Measurements from ENCODE around the gene TCTA. TPM values are rescaled to one million over a fixed set of nuclear protein-coding genes. Genes with fewer than 3 reads are reported as not detected.
A peak's percentile ranks its signal among the peaks of the same experiment; 100 is the strongest.

The TCTA gene
- total and polyA plus RNA-seq, 9 of the 15 experiments (the other 6 are each of a cell fraction or from before 2014, with no cell fraction given) = 4.0 to 15.4 (median 8.2) TPM

DNA sequence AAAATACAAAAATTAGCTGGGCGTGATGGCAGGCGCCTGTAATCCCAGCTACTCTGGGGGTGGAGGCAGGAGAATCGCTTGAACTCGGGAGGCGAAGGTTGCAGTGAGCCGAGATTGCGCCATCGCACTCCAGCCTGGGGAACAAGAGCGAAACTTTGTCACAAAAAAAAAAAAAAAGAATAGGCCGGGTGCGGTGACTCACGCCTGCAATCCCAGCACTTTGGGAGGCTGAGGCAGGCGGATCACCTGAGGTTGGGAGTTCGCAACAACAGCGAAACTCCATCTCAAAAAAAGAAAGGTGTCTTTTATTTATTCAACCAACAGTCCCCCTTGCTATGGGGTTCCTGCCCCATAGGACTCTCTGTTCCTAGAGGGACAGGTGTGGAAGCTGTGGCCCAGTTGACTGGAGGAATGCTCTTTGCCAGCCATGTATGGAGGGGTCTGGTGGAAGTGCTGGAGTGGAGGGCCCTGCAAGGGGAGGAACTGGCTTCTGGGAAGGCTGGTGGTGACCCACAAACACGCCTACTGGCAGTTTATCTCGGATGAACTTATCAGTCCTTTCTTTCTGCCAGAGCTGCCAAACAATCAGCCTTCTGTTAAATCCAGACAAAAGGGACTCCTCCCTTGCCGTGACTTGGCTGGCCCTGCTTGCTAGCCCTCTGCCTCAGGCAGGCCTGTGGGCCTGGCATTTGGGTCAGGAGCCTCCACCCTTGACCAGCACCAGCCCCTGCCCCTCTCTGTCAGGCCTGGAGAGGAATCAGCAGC lies 53.2 kb downstream of the TCTA start (continued):
- no peak for TF ChIP-seq MCM5 (IDR thresholded peaks at IDR 0.05; ENCODE audit: low read depth)
- TF ChIP-seq, protein P1, sequence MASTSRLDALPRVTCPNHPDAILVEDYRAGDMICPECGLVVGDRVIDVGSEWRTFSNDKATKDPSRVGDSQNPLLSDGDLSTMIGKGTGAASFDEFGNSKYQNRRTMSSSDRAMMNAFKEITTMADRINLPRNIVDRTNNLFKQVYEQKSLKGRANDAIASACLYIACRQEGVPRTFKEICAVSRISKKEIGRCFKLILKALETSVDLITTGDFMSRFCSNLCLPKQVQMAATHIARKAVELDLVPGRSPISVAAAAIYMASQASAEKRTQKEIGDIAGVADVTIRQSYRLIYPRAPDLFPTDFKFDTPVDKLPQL (IDR thresholded peaks at IDR 0.05; ENCODE audit: extremely low read depth, insufficient read length) = no peak
- TF ChIP-seq CBFA2T3 (IDR thresholded peaks at IDR 0.05) = peak; percentile 85
- TF ChIP-seq, protein P2, sequence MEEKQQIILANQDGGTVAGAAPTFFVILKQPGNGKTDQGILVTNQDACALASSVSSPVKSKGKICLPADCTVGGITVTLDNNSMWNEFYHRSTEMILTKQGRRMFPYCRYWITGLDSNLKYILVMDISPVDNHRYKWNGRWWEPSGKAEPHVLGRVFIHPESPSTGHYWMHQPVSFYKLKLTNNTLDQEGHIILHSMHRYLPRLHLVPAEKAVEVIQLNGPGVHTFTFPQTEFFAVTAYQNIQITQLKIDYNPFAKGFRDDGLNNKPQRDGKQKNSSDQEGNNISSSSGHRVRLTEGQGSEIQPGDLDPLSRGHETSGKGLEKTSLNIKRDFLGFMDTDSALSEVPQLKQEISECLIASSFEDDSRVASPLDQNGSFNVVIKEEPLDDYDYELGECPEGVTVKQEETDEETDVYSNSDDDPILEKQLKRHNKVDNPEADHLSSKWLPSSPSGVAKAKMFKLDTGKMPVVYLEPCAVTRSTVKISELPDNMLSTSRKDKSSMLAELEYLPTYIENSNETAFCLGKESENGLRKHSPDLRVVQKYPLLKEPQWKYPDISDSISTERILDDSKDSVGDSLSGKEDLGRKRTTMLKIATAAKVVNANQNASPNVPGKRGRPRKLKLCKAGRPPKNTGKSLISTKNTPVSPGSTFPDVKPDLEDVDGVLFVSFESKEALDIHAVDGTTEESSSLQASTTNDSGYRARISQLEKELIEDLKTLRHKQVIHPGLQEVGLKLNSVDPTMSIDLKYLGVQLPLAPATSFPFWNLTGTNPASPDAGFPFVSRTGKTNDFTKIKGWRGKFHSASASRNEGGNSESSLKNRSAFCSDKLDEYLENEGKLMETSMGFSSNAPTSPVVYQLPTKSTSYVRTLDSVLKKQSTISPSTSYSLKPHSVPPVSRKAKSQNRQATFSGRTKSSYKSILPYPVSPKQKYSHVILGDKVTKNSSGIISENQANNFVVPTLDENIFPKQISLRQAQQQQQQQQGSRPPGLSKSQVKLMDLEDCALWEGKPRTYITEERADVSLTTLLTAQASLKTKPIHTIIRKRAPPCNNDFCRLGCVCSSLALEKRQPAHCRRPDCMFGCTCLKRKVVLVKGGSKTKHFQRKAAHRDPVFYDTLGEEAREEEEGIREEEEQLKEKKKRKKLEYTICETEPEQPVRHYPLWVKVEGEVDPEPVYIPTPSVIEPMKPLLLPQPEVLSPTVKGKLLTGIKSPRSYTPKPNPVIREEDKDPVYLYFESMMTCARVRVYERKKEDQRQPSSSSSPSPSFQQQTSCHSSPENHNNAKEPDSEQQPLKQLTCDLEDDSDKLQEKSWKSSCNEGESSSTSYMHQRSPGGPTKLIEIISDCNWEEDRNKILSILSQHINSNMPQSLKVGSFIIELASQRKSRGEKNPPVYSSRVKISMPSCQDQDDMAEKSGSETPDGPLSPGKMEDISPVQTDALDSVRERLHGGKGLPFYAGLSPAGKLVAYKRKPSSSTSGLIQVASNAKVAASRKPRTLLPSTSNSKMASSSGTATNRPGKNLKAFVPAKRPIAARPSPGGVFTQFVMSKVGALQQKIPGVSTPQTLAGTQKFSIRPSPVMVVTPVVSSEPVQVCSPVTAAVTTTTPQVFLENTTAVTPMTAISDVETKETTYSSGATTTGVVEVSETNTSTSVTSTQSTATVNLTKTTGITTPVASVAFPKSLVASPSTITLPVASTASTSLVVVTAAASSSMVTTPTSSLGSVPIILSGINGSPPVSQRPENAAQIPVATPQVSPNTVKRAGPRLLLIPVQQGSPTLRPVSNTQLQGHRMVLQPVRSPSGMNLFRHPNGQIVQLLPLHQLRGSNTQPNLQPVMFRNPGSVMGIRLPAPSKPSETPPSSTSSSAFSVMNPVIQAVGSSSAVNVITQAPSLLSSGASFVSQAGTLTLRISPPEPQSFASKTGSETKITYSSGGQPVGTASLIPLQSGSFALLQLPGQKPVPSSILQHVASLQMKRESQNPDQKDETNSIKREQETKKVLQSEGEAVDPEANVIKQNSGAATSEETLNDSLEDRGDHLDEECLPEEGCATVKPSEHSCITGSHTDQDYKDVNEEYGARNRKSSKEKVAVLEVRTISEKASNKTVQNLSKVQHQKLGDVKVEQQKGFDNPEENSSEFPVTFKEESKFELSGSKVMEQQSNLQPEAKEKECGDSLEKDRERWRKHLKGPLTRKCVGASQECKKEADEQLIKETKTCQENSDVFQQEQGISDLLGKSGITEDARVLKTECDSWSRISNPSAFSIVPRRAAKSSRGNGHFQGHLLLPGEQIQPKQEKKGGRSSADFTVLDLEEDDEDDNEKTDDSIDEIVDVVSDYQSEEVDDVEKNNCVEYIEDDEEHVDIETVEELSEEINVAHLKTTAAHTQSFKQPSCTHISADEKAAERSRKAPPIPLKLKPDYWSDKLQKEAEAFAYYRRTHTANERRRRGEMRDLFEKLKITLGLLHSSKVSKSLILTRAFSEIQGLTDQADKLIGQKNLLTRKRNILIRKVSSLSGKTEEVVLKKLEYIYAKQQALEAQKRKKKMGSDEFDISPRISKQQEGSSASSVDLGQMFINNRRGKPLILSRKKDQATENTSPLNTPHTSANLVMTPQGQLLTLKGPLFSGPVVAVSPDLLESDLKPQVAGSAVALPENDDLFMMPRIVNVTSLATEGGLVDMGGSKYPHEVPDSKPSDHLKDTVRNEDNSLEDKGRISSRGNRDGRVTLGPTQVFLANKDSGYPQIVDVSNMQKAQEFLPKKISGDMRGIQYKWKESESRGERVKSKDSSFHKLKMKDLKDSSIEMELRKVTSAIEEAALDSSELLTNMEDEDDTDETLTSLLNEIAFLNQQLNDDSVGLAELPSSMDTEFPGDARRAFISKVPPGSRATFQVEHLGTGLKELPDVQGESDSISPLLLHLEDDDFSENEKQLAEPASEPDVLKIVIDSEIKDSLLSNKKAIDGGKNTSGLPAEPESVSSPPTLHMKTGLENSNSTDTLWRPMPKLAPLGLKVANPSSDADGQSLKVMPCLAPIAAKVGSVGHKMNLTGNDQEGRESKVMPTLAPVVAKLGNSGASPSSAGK (IDR thresholded peaks at IDR 0.05) = no peak
- TF ChIP-seq ZNF76 (CRISPR knock-in tag; IDR thresholded peaks at IDR 0.05; ENCODE audit: borderline replicate concordance) = no peak
- no peak for TF ChIP-seq SNRNP70 (optimal IDR thresholded peaks at IDR 0.05; ENCODE audit: low read depth, low read length)
- no peak for TF ChIP-seq NFRKB (IDR thresholded peaks at IDR 0.05; ENCODE audit: low read depth)
- peak; percentile 84 for TF ChIP-seq CEBPG (CRISPR knock-in tag; IDR thresholded peaks at IDR 0.05)
- TF ChIP-seq CEBPG (tag; conservative IDR thresholded peaks at IDR 0.05 in 1 of 2, IDR thresholded peaks at IDR 0.05 in 1 of 2) = peak; percentile 92 to 94
- TF ChIP-seq NFIC (IDR thresholded peaks at IDR 0.05) = peak; percentile 51; the same call in 1 of the 2 replicates
- no peak for TF ChIP-seq TAF15 (IDR thresholded peaks at IDR 0.05; ENCODE audit: low read depth, low read length)
- no peak for TF ChIP-seq FOXA3 (CRISPR knock-in tag; conservative IDR thresholded peaks at IDR 0.05 in 1 of 2, IDR thresholded peaks at IDR 0.05 in 1 of 2)
- TF ChIP-seq SRSF3 (IDR thresholded peaks at IDR 0.05; ENCODE audit: insufficient read depth, low read length) = no peak
- TF ChIP-seq ZNF239 (CRISPR knock-in tag; IDR thresholded peaks at IDR 0.05) = no peak
- no peak for TF ChIP-seq ZNF589 (CRISPR knock-in tag; IDR thresholded peaks at IDR 0.05; ENCODE audit: low read depth)
- TF ChIP-seq MECOM (CRISPR knock-in tag; IDR thresholded peaks at IDR 0.05) = no peak
- TF ChIP-seq HOXB6 (CRISPR knock-in tag; IDR thresholded peaks at IDR 0.05; ENCODE audit: borderline replicate concordance) = no peak

Data from K562 (cell line).